ENCODE data around the gene CCL28. TPM values are rescaled to one million over a fixed set of nuclear protein-coding genes. Genes with fewer than 3 reads are reported as not detected.

The CCL28 gene
- total and polyA plus RNA-seq, 8 donors = 0.29 to 6.4 (median 0.55) TPM

GRCh38 chr5:43357878-43358281 lies 54.3 kb downstream of the CCL28 start:
- Histone ChIP-seq H3K36me3 (no peaks in the 10 kb centered on the region), H3K27me3 (no peaks in the 10 kb centered on the region), H3K4me3 (no peak overlapping the region), H3K27ac (no peak overlapping the region), H3K9me3 (peaks cover 0 to 18% of the 10 kb centered on the region in 2 donors), H3K4me1 (no peaks in the 10 kb centered on the region)
- TF ChIP-seq CTCF (IDR thresholded peaks at IDR 0.05) = no peak
- intact Hi-C loops (cut with DNase I) = no loop called here
- ATAC-seq (peak; percentile 16), DNase-seq (peak in 2 of 4 donors; percentile 57 to 59)

- Histone ChIP-seq H3K27ac (no peak overlapping the region), H3K9me3 (peaks cover 0 to 18% of the 10 kb centered on the region in 2 donors), H3K4me3 (no peak overlapping the region), H3K4me1 (no peaks in the 10 kb centered on the region), H3K36me3 (no peaks in the 10 kb centered on the region), H3K27me3 (no peaks in the 10 kb centered on the region)
- intact Hi-C loops (cut with DNase I) = no loop called here
- peak in 2 of 4 donors; percentile 8 to 24 for DNase-seq
- no peak for TF ChIP-seq CTCF (IDR thresholded peaks at IDR 0.05)
- no peak for ATAC-seq
These were observed 55.1 kb downstream of the CCL28 start for GRCh38 chr5:43357067-43357466.

- H3K4me3 ChIP-seq = no peak overlapping the region
These were observed 57.4 kb downstream of the CCL28 start for GRCh38 chr5:43354774-43355173.

GRCh38 chr5:43353668-43354067 lies 58.5 kb downstream of the CCL28 start:
- Histone ChIP-seq H3K27me3 (no peaks in the 10 kb centered on the region), H3K4me3 (no peak overlapping the region), H3K4me1 (no peaks in the 10 kb centered on the region), H3K27ac (no peak overlapping the region), H3K9me3 (no peaks in the 10 kb centered on the region), H3K36me3 (no peaks in the 10 kb centered on the region)
- ATAC-seq = no peak
- DNase-seq = no peak
- no peak for TF ChIP-seq CTCF (IDR thresholded peaks at IDR 0.05)
- intact Hi-C loops (cut with DNase I) = no loop called here

More at GRCh38 chr5:43354774-43355173, 57.4 kb downstream of the CCL28 start:
- no peaks in the 10 kb centered on the region for H3K36me3 ChIP-seq
- intact Hi-C loops (cut with DNase I) = no loop called here
- H3K4me1 ChIP-seq = no peaks in the 10 kb centered on the region
- DNase-seq (no peak), ATAC-seq (no peak)
- H3K9me3 ChIP-seq = peaks cover 0 to 3% of the 10 kb centered on the region in 2 donors
- no peak overlapping the region for H3K27ac ChIP-seq
- TF ChIP-seq CTCF (IDR thresholded peaks at IDR 0.05) = no peak
- H3K27me3 ChIP-seq = no peaks in the 10 kb centered on the region

GRCh38 chr5:43352915-43353314 lies 59.3 kb downstream of the CCL28 start:
- intact Hi-C loops (cut with DNase I) = no loop called here
- no peaks in the 10 kb centered on the region for H3K4me1 ChIP-seq
- H3K27ac ChIP-seq = no peak overlapping the region
- no peaks in the 10 kb centered on the region for H3K36me3 ChIP-seq
- H3K9me3 ChIP-seq = no peaks in the 10 kb centered on the region
- no peaks in the 10 kb centered on the region for H3K27me3 ChIP-seq
- ATAC-seq (no peak), DNase-seq (no peak)
- TF ChIP-seq CTCF (IDR thresholded peaks at IDR 0.05) = no peak
- H3K4me3 ChIP-seq = no peak overlapping the region

All from left lung (tissue), 10 donors.